T-cell (primary cell): Measurements from ENCODE around the gene TRIM32. TPM values are rescaled to one million over a fixed set of nuclear protein-coding genes. Genes with fewer than 3 reads are reported as not detected.

Source experiments
- ATAC-seq, 4 experiments: fragments of 200-7000 bp in 3 of 4; fragments of 150-1000 bp in 1 of 4; cut with Tn5 transposase; replicated peaks in 1 of 4; 1 replicate in 3 of 4; 2 replicates in 1 of 4; pipeline ENCODE4 v1.10.0; 2021; ENCODE audit warnings: moderate library complexity in 3 of 4, mild to moderate bottlenecking in 2 of 4, moderate number of reproducible peaks in 1 of 4
- CTCF ChIA-PET, 2 donors: fragments of 300-600 bp; sonication (Branson Sonifier 250); formaldehyde crosslinking; loops; one replicate each; lab custom pipeline; 2022; ENCODE audit warnings: antibody characterized with exemption in 2 of 2; lab: Charles Lee
- POLR2A ChIA-PET, 2 donors: fragments of 300-600 bp; sonication (Branson Sonifier 250); formaldehyde crosslinking; loops; one replicate each; lab custom pipeline; 2022; ENCODE audit warnings: antibody characterized with exemption in 2 of 2; lab: Charles Lee
- DNase-seq, 35 experiments: peaks; one replicate each; pipeline versions ENCODE4 v3.0.0 to v3.0.0-alpha.2; 2013 to 2023
- H3K27ac ChIP-seq: one replicate; pipeline ENCODE4 v1.5.1; 2013; ENCODE audit warnings: low read length
- H3K27me3 ChIP-seq, 2 experiments: replicated peaks in 1 of 2; 1 replicate in 1 of 2; 2 replicates in 1 of 2; pipeline versions ENCODE4 v1.6.1 to v1.7.0; 2013; ENCODE audit warnings: low read length in 1 of 2, mixed read lengths in 1 of 2; ENCODE audit not compliant: control insufficient read depth in 2 of 2, insufficient read depth in 2 of 2; ENCODE audit errors: extremely low read depth in 1 of 2
- H3K36me3 ChIP-seq, 2 donors: 1 replicate in 1 of 2; 2 replicates in 1 of 2; pipeline versions ENCODE4 v1.6.1 to v1.7.0; 2013; ENCODE audit warnings: low read length in 1 of 2; ENCODE audit not compliant: control insufficient read depth in 2 of 2, insufficient read depth in 1 of 2; ENCODE audit errors: extremely low read depth in 1 of 2
- H3K4me1 ChIP-seq, 2 experiments: 1 replicate in 1 of 2; 2 replicates in 1 of 2; pipeline versions ENCODE4 v1.6.1 to v1.7.0; 2013; ENCODE audit warnings: low read length in 2 of 2, mixed read lengths in 1 of 2; ENCODE audit not compliant: insufficient read depth in 2 of 2, control insufficient read depth in 1 of 2; ENCODE audit errors: extremely low read depth in 1 of 2
- H3K4me3 ChIP-seq, 2 donors: 1 replicate in 1 of 2; 2 replicates in 1 of 2; pipeline versions ENCODE4 v1.5.1 to v1.7.0; 2013; ENCODE audit warnings: mild to moderate bottlenecking in 2 of 2, low read length in 1 of 2, moderate library complexity in 1 of 2; ENCODE audit not compliant: control insufficient read depth in 1 of 2; ENCODE audit errors: extremely low read depth in 1 of 2
- H3K9me3 ChIP-seq: 2 replicates; pipeline ENCODE4 v1.7.0; 2013
- H3K27ac Mint-ChIP-seq, 2 donors: one replicate each; pipeline ENCODE4 v1.8.0; 2020 to 2021; ENCODE audit warnings: mild to moderate bottlenecking in 2 of 2, mixed read lengths in 2 of 2
- H3K27me3 Mint-ChIP-seq, 2 donors: one replicate each; pipeline ENCODE4 v1.8.0; 2021 to 2022; ENCODE audit warnings: mixed read lengths in 2 of 2
- H3K36me3 Mint-ChIP-seq: one replicate; pipeline ENCODE4 v1.8.0; 2021; ENCODE audit warnings: mixed read lengths
- H3K4me1 Mint-ChIP-seq, 3 donors: one replicate each; pipeline ENCODE4 v1.8.0; 2020 to 2022; ENCODE audit warnings: mixed read lengths in 3 of 3, mild to moderate bottlenecking in 1 of 3
- H3K4me3 Mint-ChIP-seq, 3 donors: one replicate each; pipeline ENCODE4 v1.8.0; 2020 to 2022; ENCODE audit warnings: mild to moderate bottlenecking in 3 of 3, mixed read lengths in 3 of 3, moderate library complexity in 3 of 3
- H3K9me3 Mint-ChIP-seq, 3 donors: one replicate each; pipeline ENCODE4 v1.8.0; 2020 to 2022; ENCODE audit warnings: mixed read lengths in 3 of 3
- WGBS: methylation state at CpG from one replicate; pipeline ENCODE4 v1.1.5; 2013; ENCODE audit warnings: missing lambda C conversion rate; ENCODE audit not compliant: insufficient coverage; 5-methylcytosine and 5-hydroxymethylcytosine counted together
- total RNA-seq, 35 experiments: library from RNA in 6 of 35; stranded (reverse) in 6 of 35; fragments of 120-200 nt in 1 of 35; gene quantifications; one replicate each; pipeline versions ENCODE4 v1.2.1 to v1.2.4 and lab custom pipeline; 2013 to 2026

Gene TRIM32
- total RNA-seq, 5 donors from 2014 or later (not counting 1 experiment from before 2014, with no cell fraction given) = 7.7 to 23.4 (median 19.8) TPM

GRCh38 chr9:116658265-116658664 lies 28.8 kb upstream of the TRIM32 start:
- H3K27ac Mint-ChIP-seq = no peak overlapping the region
- H3K27me3 Mint-ChIP-seq = no peaks in the 10 kb centered on the region
- no peaks in the 10 kb centered on the region for H3K4me1 ChIP-seq
- CTCF ChIA-PET = interaction anchor here in 1 of 2 donors (0.7 kb wide), 1 partner anchor 69 kb away, joined by 10 read pairs; no protein-coding TSS in a partner anchor
- H3K9me3 Mint-ChIP-seq = no peaks in the 10 kb centered on the region
- H3K27ac ChIP-seq = no peak overlapping the region
- H3K36me3 Mint-ChIP-seq = no peaks in the 10 kb centered on the region
- ATAC-seq = no peak
- no peaks in the 10 kb centered on the region for H3K36me3 ChIP-seq
- H3K4me3 ChIP-seq = no peak overlapping the region
- no peaks in the 10 kb centered on the region for H3K4me1 Mint-ChIP-seq
- 100% methylated on average over 1 of the region's 2 CpGs for WGBS
- no peak overlapping the region for H3K4me3 Mint-ChIP-seq
- no peaks in the 10 kb centered on the region for H3K9me3 ChIP-seq
- POLR2A ChIA-PET = interaction anchor here (0.6 to 0.7 kb wide), 2 partner anchors 61 to 1606 kb away, joined by 3 to 16 read pairs; no protein-coding TSS in a partner anchor
- no peak for DNase-seq
- no peaks in the 10 kb centered on the region for H3K27me3 ChIP-seq

- Histone ChIP-seq H3K27me3 (no peaks in the 10 kb centered on the region), H3K4me1 (no peaks in the 10 kb centered on the region), H3K9me3 (no peaks in the 10 kb centered on the region), H3K27ac (no peak overlapping the region), H3K4me3 (no peak overlapping the region), H3K36me3 (no peaks in the 10 kb centered on the region)
- H3K4me1 Mint-ChIP-seq = no peaks in the 10 kb centered on the region
- ATAC-seq (peak in 2 of 4 experiments; percentile 40 to 43), DNase-seq (peak in 6 of 35 experiments; percentile 2 to 60 (median 4))
- CTCF ChIA-PET = interaction anchor here (0.6 kb wide), 2 partner anchors 1068 to 1073 kb away, joined by 3 to 5 read pairs; no protein-coding TSS in a partner anchor
- no peaks in the 10 kb centered on the region for H3K27me3 Mint-ChIP-seq
- no peak overlapping the region for H3K27ac Mint-ChIP-seq
- POLR2A ChIA-PET = interaction anchor here in 1 of 2 donors (0.6 kb wide), 1 partner anchor 33 kb away, joined by 4 read pairs; no protein-coding TSS in a partner anchor
- H3K4me3 Mint-ChIP-seq = no peak overlapping the region
- 60% methylated on average over 5 of the region's 7 CpGs for WGBS
- H3K9me3 Mint-ChIP-seq = no peaks in the 10 kb centered on the region
- no peaks in the 10 kb centered on the region for H3K36me3 Mint-ChIP-seq
Measured at GRCh38 chr9:116661037-116661954, 25.8 kb upstream of the TRIM32 start.

DNA sequence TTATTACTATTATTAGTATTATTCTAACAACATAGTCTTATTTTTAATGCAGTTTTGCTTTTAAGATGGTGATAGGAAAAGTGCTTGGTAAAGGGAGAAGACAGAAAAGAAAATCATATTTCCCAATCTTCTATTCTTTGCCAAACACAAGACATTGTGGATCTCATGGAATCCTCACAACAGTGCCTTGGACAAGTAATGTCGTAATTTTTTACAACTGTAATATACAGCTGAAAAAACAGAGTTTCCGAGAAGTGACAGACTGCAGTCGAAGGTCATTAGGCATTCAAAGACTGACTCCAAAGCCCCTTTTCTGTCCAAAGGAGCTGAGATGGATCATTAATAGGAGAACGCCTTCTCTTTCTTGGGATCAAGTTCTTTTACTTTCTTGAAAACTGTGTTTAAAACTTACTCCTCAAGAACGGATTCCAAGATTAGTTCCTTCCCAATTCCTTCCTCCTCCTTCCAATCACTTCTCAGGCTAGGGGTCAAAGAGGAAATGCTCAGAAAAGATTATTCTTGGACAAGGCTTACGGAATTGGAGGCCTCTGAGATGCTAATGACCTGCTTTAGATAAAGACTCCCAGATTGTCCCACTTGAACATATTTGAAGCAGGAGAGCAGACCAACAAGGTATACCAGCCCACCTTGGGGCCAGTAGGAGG lies 24.3 kb upstream of the TRIM32 start:
- H3K27ac ChIP-seq = no peak overlapping the region
- Mint-ChIP-seq H3K9me3 (no peaks in the 10 kb centered on the region), H3K4me3 (no peak overlapping the region), H3K36me3 (no peaks in the 10 kb centered on the region), H3K27me3 (no peaks in the 10 kb centered on the region), H3K4me1 (no peaks in the 10 kb centered on the region), H3K27ac (no peak overlapping the region)
- H3K4me3 ChIP-seq = no peak overlapping the region
- 92% methylated on average over 2 of the region's 6 CpGs for WGBS
- H3K9me3 ChIP-seq = no peaks in the 10 kb centered on the region
- POLR2A ChIA-PET = no interaction called here
- no peaks in the 10 kb centered on the region for H3K4me1 ChIP-seq
- no peaks in the 10 kb centered on the region for H3K36me3 ChIP-seq
- CTCF ChIA-PET = interaction anchor here in 1 of 2 donors (0.6 kb wide), 1 partner anchor 945 kb away, joined by 3 read pairs; no protein-coding TSS in a partner anchor
- DNase-seq (no peak), ATAC-seq (no peak)
- H3K27me3 ChIP-seq = no peaks in the 10 kb centered on the region

DNA sequence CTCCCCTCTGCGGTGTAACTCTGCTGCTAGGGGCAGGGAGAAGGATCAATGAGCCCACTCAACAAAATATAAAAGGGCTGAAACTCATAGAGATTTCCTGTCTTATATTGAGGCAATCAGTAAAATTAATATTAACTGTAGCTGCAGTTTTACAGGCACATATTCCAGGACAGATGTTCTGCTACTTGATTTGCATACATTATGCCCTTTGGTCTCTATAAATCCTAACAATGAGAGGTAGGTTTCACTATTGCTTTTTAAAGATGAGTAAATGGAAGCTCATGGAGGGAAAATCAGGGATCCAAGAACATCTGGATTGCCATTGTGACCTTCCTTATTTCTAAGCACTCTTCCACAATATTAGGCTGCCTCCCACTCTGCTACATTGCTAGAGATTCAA lies 23.5 kb upstream of the TRIM32 start:
- Histone ChIP-seq H3K27me3 (no peaks in the 10 kb centered on the region), H3K4me3 (no peak overlapping the region), H3K27ac (no peak overlapping the region), H3K4me1 (no peaks in the 10 kb centered on the region), H3K36me3 (no peaks in the 10 kb centered on the region), H3K9me3 (no peaks in the 10 kb centered on the region)
- H3K4me3 Mint-ChIP-seq = no peak overlapping the region
- no peak for ATAC-seq
- DNase-seq = no peak
- H3K9me3 Mint-ChIP-seq = no peaks in the 10 kb centered on the region
- no peaks in the 10 kb centered on the region for H3K27me3 Mint-ChIP-seq
- no peak overlapping the region for H3K27ac Mint-ChIP-seq
- WGBS = no CpG with 5 or more reads among the region's 1 CpG
- H3K4me1 Mint-ChIP-seq = no peaks in the 10 kb centered on the region
- ChIA-PET POLR2A (no interaction called here), CTCF (interaction anchor here in 1 of 2 donors (0.5 kb wide), 1 partner anchor 1076 kb away, joined by 3 read pairs; no protein-coding TSS in a partner anchor)
- no peaks in the 10 kb centered on the region for H3K36me3 Mint-ChIP-seq

- Histone ChIP-seq H3K9me3 (no peaks in the 10 kb centered on the region), H3K27ac (no peak overlapping the region), H3K36me3 (no peaks in the 10 kb centered on the region), H3K27me3 (no peaks in the 10 kb centered on the region), H3K4me3 (no peak overlapping the region), H3K4me1 (no peaks in the 10 kb centered on the region)
- Mint-ChIP-seq H3K27ac (no peak overlapping the region), H3K4me1 (no peaks in the 10 kb centered on the region), H3K9me3 (peaks cover 0 to 8% (median 6%) of the 10 kb centered on the region in 3 donors), H3K4me3 (no peak overlapping the region), H3K36me3 (peaks cover 14% of the 10 kb centered on the region), H3K27me3 (no peaks in the 10 kb centered on the region)
- ATAC-seq = no peak
- 100% methylated on average over 2 of the region's 4 CpGs for WGBS
- ChIA-PET CTCF (no interaction called here), POLR2A (interaction anchor here in 1 of 2 donors (1.1 kb wide), 1 partner anchor 17 kb away, joined by 3 read pairs; no protein-coding TSS in a partner anchor)
- no peak for DNase-seq
Measured at GRCh38 chr9:116668970-116669695, 18.0 kb upstream of the TRIM32 start.

GRCh38 chr9:116671605-116672004 lies 15.5 kb upstream of the TRIM32 start:
- H3K36me3 Mint-ChIP-seq = peaks cover 30% of the 10 kb centered on the region
- no peaks in the 10 kb centered on the region for H3K27me3 ChIP-seq
- H3K4me3 Mint-ChIP-seq = no peak overlapping the region
- peaks cover 0 to 8% (median 6%) of the 10 kb centered on the region in 3 donors for H3K9me3 Mint-ChIP-seq
- no peaks in the 10 kb centered on the region for H3K9me3 ChIP-seq
- H3K27ac ChIP-seq = no peak overlapping the region
- H3K4me3 ChIP-seq = no peak overlapping the region
- ATAC-seq (no peak), DNase-seq (no peak)
- no peaks in the 10 kb centered on the region for H3K36me3 ChIP-seq
- H3K27ac Mint-ChIP-seq = no peak overlapping the region
- H3K4me1 ChIP-seq = no peaks in the 10 kb centered on the region
- CTCF ChIA-PET = no interaction called here
- POLR2A ChIA-PET = no interaction called here
- H3K27me3 Mint-ChIP-seq = no peaks in the 10 kb centered on the region
- H3K4me1 Mint-ChIP-seq = no peaks in the 10 kb centered on the region
- no CpG with 5 or more reads among the region's 2 CpGs for WGBS
